GM08714 (cell line): Measurements from ENCODE around the gene FOXRED1.

Experiments used
- H3K4me3 ChIP-seq: fragments of 200-500 bp; sonication (Bioruptor generic); 2 replicates; pipeline ENCODE4 v1.5.1; 2014; ENCODE audit warnings: mild to moderate bottlenecking, low read length, inconsistent platforms
- ZNF274 ChIP-seq: IDR thresholded peaks from 2 replicates; pipeline ENCODE4 v1.6.1; 2012; ENCODE audit warnings: mild to moderate bottlenecking, low read depth, low read length

Gene FOXRED1

GRCh38 chr11:126311401-126312291, 42.7 kb downstream of the FOXRED1 start:
- no peak overlapping the region; the same call in 1 of the 2 replicates for H3K4me3 ChIP-seq
- TF ChIP-seq ZNF274: no peak

- no peak for TF ChIP-seq ZNF274
- H3K4me3 ChIP-seq: no peak overlapping the region
These were observed 44.0 kb downstream of the FOXRED1 start for GRCh38 chr11:126312961-126313360.

- no peak for TF ChIP-seq ZNF274
- no peak overlapping the region for H3K4me3 ChIP-seq
These were observed 44.9 kb downstream of the FOXRED1 start for GRCh38 chr11:126313826-126314225.

GRCh38 chr11:126317432-126317755, 48.4 kb downstream of the FOXRED1 start:
- no peak overlapping the region; the same call in 1 of the 2 replicates for H3K4me3 ChIP-seq

GRCh38 chr11:126317756-126318573, 49.0 kb downstream of the FOXRED1 start:
- no peak for TF ChIP-seq ZNF274
- no peak overlapping the region; the same call in 1 of the 2 replicates for H3K4me3 ChIP-seq

More at GRCh38 chr11:126317432-126317755, 48.4 kb downstream of the FOXRED1 start:
- no peak for TF ChIP-seq ZNF274

- no peak overlapping the region; the same call in 1 of the 2 replicates for H3K4me3 ChIP-seq
- no peak for TF ChIP-seq ZNF274
These were observed 49.8 kb downstream of the FOXRED1 start for GRCh38 chr11:126318574-126319373.

GRCh38 chr11:126319374-126319740, 50.4 kb downstream of the FOXRED1 start:
- H3K4me3 ChIP-seq: no peak overlapping the region
- no peak for TF ChIP-seq ZNF274

- H3K4me3 ChIP-seq: no peak overlapping the region
- no peak for TF ChIP-seq ZNF274
These were observed 54.0 kb downstream of the FOXRED1 start for GRCh38 chr11:126322996-126323395.

- TF ChIP-seq ZNF274: no peak
- H3K4me3 ChIP-seq: no peak overlapping the region
These were observed 58.5 kb downstream of the FOXRED1 start for GRCh38 chr11:126327281-126328000.
